Mesothelial cell of epicardium (in vitro differentiated cells): Measurements from ENCODE around the gene FOSL1. TPM values are rescaled to one million over a fixed set of nuclear protein-coding genes. Genes with fewer than 3 reads are reported as not detected.

ENCODE experiments used
- DNase-seq, 2 experiments: peaks; one replicate each; pipeline ENCODE4 v3.0.0; 2021; ENCODE audit warnings: low spot score in 2 of 2; ENCODE audit not compliant: unreplicated experiment in 2 of 2
- H3K27ac Mint-ChIP-seq: 2 replicates; pipeline ENCODE4 v1.8.0; 2021; ENCODE audit warnings: mixed read lengths
- H3K27me3 Mint-ChIP-seq: 2 replicates; pipeline ENCODE4 v1.8.0; 2021; ENCODE audit warnings: low read depth, mixed read lengths
- H3K36me3 Mint-ChIP-seq: 2 replicates; pipeline ENCODE4 v1.8.0; 2021; ENCODE audit warnings: mixed read lengths
- H3K4me1 Mint-ChIP-seq: 2 replicates; pipeline ENCODE4 v1.8.0; 2021; ENCODE audit warnings: mixed read lengths
- H3K4me3 Mint-ChIP-seq: 2 replicates; pipeline ENCODE4 v1.8.0; 2021; ENCODE audit warnings: mild to moderate bottlenecking, moderate library complexity, mixed read lengths
- H3K9me3 Mint-ChIP-seq: 2 replicates; pipeline ENCODE4 v1.8.0; 2021; ENCODE audit warnings: mixed read lengths
- CTCF ChIP-seq: fragments of 200-600 bp; sonication (generic); IDR thresholded peaks from one replicate; pipeline ENCODE4 v1.5.0; 2021; ENCODE audit warnings: antibody characterized with exemption; ENCODE audit not compliant: unreplicated experiment
- total RNA-seq: library from RNA; stranded (reverse); gene quantifications from 3 replicates; pipeline ENCODE4 v1.2.1, GENCODE V29; 2021

The FOSL1 gene
- total RNA-seq: 2.7 to 4.3 TPM (median 3.1 TPM) in 3 replicates

- TF ChIP-seq CTCF: no peak
- Mint-ChIP-seq H3K27me3 (peaks cover 83% of the 10 kb centered on the region), H3K4me1 (peaks cover 3% of the 10 kb centered on the region), H3K9me3 (no peaks in the 10 kb centered on the region), H3K4me3 (peak within 1 kb of the TSS; percentile 59), H3K36me3 (no peaks in the 10 kb centered on the region), H3K27ac (no peak within 1 kb of the TSS)
- peak in 1 of 2 experiments; percentile 70 for DNase-seq
Measured at GRCh38 chr11:65900125-65900898, at the start of gene FOSL1. Gene FOSL1 (minus strand): TSS chr11:65900388. CDS start chr11:65900339, 49 bp downstream.

- H3K4me3 Mint-ChIP-seq: no peak overlapping the region
- peaks cover 2% of the 10 kb centered on the region for H3K4me1 Mint-ChIP-seq
- no peak for TF ChIP-seq CTCF
- no peak overlapping the region for H3K27ac Mint-ChIP-seq
- H3K36me3 Mint-ChIP-seq: no peaks in the 10 kb centered on the region
- DNase-seq: no peak
- peaks cover 12% of the 10 kb centered on the region for H3K27me3 Mint-ChIP-seq
- no peaks in the 10 kb centered on the region for H3K9me3 Mint-ChIP-seq
Measured at GRCh38 chr11:65947603-65948125, 47.5 kb upstream of the FOSL1 start.

GRCh38 chr11:65947133-65947532 is 46.9 kb upstream of the FOSL1 start:
- H3K4me3 Mint-ChIP-seq: no peak overlapping the region
- H3K9me3 Mint-ChIP-seq: no peaks in the 10 kb centered on the region
- peaks cover 1% of the 10 kb centered on the region for H3K4me1 Mint-ChIP-seq
- no peak for TF ChIP-seq CTCF
- H3K27ac Mint-ChIP-seq: no peak overlapping the region
- no peaks in the 10 kb centered on the region for H3K36me3 Mint-ChIP-seq
- H3K27me3 Mint-ChIP-seq: peaks cover 16% of the 10 kb centered on the region
- DNase-seq: no peak

GRCh38 chr11:65946655-65947054 is 46.5 kb upstream of the FOSL1 start:
- Mint-ChIP-seq H3K4me3 (no peak overlapping the region), H3K4me1 (no peaks in the 10 kb centered on the region), H3K36me3 (no peaks in the 10 kb centered on the region), H3K27me3 (peaks cover 16% of the 10 kb centered on the region), H3K9me3 (no peaks in the 10 kb centered on the region), H3K27ac (no peak overlapping the region)
- TF ChIP-seq CTCF: no peak
- DNase-seq: no peak

GRCh38 chr11:65945941-65946558 is 45.9 kb upstream of the FOSL1 start:
- no peak overlapping the region for H3K27ac Mint-ChIP-seq
- DNase-seq: no peak
- no peak overlapping the region for H3K4me3 Mint-ChIP-seq
- H3K27me3 Mint-ChIP-seq: peaks cover 20% of the 10 kb centered on the region
- TF ChIP-seq CTCF: no peak
- H3K4me1 Mint-ChIP-seq: no peaks in the 10 kb centered on the region
- H3K9me3 Mint-ChIP-seq: no peaks in the 10 kb centered on the region
- H3K36me3 Mint-ChIP-seq: no peaks in the 10 kb centered on the region
